Stimulated activated CD8-positive, alpha-beta memory T cell treated with anti-CD3 and anti-CD28 coated beads, Interleukin-15, amount 100 ng/mL, for 24 hours (primary cell): ENCODE results near the gene CDH4.

ENCODE experiments used
- DNase-seq: peaks from one replicate; pipeline ENCODE4 v3.0.0-alpha.2; 2020; ENCODE audit warnings: low read depth

CDH4 gene

DNA sequence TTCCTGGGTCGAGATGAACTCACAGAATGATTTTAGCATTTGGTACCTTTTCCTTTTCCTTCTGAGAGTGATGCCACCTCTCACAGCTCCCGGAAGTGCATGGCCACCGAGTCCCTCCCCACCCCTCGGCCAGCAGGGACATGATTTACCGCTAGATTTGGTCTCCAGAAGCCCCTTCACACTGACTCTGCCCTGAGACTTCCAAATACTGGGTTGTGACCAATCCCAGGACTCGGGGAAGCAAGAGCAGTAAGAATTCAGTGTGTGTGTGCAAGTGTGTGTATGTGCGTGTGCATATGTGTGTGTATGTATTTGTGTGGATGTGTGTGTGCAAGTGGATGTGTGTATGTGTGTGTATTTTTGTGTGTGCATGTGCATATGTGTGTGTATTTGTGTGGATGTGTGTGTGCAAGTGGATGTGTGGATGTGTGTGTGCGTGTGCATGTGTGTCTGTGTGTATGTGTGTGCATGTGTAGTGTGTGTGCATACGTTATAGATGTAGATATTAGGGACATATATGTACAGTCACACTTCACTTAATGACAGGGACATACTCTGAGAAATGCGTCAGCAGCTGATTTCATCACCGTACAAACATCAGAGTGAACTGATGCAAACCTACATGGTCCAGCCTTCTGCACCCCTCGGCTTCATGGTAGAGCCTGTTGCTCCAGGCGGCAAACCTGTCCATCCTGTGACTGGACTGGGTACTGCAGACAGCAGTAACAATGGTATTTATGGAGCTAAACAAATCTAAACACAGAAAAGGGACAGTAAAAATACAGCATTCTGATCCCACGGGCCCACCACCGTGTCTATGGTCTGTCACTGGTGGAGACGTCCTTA lies 439.2 kb downstream of the CDH4 start:
- DNase-seq = no peak

GRCh38 chr20:61691978-61692377 lies 439.9 kb downstream of the CDH4 start:
- no peak for DNase-seq

GRCh38 chr20:61692479-61692878 lies 440.4 kb downstream of the CDH4 start:
- no peak for DNase-seq

DNA sequence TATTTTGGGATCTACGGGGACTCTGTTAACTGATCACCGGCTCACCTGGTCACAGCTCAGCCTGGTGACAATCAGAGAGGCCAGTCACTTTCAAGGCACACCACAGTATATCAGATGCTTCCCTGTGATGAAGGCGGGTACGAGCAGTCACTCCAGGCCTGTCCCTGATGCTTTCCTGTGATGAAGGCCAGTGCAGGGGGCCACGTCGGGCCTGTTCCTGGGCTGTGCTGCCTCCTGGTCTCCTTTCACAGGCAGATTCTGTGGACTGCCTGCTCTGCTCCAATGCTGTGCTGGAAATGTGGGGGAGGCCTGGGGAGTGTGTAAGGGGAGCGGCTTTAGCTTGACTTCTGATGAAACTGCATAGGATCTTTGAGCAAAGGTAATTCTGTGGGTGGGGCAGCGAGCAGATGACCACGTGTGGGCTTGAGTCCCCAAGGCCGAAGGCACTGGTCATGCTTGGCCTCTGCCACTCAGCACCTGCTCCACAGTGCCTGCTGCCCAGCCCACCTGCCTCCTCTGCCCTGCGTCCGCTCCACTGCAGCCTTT lies 441.1 kb downstream of the CDH4 start:
- no peak for DNase-seq

- no peak for DNase-seq
Observed at GRCh38 chr20:61694682-61695081, 442.6 kb downstream of the CDH4 start.

GRCh38 chr20:61695741-61696140 lies 443.7 kb downstream of the CDH4 start:
- DNase-seq = no peak

DNA sequence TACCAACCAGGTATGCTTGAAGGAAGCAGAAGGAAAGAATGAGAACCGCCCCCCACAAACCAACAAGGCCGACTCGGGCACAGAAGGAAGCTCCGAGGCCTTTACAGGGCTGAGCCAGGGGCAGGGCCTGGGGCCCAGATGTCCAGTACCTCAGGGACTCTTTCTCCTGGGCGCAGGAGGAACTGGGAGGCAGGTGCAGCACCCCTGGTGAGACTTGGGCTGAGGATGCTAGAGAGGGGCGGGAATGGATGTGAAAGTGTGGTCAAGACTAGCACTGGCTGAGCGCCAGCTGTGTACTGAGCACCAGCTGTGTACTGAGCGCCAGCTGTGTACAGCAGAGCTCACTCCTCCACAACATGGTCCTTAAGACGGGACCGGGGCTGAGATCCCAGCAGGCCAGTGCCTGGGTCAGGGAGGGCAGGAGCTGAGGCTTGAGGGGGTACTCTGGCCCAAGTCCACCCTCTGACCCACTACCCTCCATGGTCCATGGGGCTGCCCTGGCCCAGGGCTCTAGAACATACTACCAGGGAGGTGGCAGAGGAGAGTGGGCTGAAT lies 444.2 kb downstream of the CDH4 start:
- no peak for DNase-seq

DNA sequence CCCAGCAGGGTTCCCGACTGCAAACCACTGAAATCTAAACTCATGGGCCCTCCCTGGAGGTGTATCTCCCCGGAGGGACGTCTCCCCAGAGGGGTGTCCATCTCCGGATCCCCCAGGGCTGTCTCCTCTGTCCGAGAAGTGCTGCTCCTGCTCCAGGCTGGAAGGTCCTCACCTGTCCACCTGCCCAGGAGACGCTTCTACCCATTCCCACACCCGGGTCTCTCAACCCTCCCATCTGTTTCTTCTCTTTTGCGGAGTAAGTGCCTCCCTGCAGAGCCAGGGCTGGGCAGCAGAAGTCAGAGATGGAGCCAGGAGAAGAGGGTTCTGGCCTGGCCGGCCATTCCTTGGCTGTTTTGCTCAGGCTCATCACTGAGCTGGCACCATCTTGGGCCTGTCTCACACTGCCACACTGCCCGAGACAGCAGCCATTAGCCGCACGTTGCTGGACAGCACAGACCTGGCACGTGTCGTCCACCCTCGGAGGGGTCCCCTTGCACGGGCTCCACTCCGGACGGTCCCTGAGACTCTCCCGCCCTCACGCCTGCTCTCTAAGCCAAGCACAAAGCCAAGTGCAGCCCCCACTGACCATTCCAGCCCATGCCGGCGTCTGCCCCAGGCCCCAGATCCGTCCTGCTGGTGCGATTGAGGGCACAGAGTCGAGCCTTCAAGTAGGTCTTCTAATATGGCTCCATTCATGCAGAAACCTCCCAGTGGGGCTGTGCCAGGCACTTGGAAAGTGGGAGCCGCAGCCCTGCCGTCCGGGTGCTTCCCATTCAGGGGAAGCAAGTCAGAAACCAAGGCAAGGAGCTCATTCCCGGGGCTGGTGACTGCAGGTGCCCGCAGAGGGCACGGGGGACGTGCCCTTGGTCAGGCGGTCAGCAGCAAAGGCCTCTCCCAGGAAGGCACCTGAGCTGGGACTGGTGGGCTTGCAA lies 445.9 kb downstream of the CDH4 start:
- no peak for DNase-seq

- DNase-seq = no peak
Observed at GRCh38 chr20:61698598-61699494, 446.8 kb downstream of the CDH4 start.

DNA sequence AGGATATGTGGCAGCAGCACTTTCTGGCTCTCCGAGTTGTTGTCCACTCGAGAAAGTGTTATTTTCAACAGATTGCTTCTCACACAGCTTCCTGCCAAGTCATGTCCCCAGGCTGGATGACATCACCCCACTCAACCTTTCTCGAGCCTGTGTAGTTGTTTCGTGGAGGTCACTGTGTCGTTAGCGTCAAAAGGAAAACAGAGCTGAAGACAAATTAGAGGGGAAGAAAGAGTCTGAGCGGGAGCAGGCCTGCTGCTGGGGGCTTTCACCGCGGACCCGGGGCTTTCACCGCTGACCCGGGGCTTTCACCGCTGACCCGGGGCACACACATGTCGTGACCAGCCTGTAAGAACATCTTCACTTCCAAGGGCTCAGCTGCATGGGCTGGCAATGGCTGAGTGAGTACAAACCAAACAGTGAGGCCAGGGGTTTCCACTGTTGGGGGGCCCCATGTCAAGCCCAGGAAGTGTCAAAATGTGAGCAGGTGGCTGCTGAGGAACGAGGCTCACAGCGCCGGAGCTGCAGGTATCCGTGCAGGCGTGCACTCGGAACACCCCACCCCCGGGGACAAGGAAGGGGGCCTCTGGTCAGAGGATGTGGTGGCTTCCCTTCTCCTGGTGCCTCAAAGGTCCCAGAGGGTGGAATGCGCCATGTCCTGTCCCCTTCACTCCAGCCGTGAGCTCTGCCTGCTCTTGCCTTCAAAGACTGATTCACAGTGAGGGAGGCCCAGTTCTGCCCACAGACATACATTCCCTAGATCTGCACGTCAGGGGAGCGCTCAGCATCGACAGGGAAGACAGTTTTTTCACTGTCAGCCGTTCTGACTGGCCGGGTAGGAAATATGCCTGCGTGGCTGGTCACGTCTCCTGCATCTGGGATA lies 447.7 kb downstream of the CDH4 start:
- DNase-seq = no peak

- no peak for DNase-seq
Observed at GRCh38 chr20:61700595-61701140, 448.6 kb downstream of the CDH4 start.

DNA sequence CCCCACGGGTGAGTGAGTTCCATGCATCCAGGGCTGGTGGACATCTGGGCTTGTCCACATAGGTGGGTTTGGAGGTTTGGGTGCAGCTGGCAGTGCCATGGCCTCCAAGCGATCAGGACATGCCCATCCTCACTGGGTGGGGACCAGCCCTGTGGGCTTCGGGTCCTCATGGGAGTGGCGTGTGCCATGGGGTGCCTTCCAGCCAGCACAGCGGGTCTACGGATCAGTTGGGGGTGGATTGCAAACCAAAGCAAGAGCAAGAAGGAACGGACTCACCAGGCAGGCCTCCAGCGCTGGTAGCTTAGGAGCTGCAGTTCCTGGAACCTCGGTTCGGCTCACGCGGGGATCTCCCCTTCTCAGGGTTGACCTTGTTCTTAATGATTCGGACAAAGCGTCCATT lies 449.3 kb downstream of the CDH4 start:
- no peak for DNase-seq

DNA sequence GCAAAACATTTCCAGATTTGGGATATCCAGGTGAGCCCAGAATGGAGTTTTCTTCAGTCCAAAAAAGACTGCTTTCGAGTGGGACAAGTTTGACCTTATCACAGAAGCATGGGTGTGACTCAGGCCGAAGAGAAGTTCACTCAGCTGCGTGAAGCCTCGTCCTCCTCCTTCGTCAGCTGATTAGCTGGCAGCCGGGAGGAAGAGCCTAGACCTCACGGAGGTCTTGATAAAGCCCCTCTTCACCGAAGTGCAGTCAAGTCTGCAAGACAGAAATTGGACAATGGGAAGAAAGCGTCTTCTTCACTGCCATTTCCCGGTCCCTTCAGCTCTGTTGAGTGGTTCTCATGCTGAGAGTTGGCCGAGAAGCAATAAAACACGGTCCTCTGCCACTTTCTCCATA lies 449.7 kb downstream of the CDH4 start:
- no peak for DNase-seq

- DNase-seq = no peak
Observed at GRCh38 chr20:61702246-61702645, 450.2 kb downstream of the CDH4 start.

DNA sequence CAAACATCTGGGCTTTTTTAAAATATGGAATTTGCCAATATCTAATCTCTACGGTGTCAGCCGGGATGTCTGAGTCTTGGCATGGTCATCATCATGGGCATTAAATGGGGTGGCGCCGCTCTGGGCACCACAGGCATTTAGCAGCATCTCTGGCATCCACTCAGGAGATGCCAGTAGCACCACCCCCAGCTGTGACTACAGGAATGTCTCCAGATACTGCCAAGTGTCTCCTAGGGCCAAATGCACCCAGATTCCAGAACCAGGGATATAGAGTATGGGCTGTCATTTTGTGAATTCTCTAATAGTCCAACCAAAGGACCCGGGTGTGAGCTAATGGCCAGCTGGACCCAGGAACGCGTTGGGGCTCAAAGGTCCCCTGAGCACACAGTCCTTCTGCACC lies 452.6 kb downstream of the CDH4 start:
- no peak for DNase-seq

- DNase-seq = no peak
Observed at GRCh38 chr20:61705386-61706258, 453.6 kb downstream of the CDH4 start.

DNA sequence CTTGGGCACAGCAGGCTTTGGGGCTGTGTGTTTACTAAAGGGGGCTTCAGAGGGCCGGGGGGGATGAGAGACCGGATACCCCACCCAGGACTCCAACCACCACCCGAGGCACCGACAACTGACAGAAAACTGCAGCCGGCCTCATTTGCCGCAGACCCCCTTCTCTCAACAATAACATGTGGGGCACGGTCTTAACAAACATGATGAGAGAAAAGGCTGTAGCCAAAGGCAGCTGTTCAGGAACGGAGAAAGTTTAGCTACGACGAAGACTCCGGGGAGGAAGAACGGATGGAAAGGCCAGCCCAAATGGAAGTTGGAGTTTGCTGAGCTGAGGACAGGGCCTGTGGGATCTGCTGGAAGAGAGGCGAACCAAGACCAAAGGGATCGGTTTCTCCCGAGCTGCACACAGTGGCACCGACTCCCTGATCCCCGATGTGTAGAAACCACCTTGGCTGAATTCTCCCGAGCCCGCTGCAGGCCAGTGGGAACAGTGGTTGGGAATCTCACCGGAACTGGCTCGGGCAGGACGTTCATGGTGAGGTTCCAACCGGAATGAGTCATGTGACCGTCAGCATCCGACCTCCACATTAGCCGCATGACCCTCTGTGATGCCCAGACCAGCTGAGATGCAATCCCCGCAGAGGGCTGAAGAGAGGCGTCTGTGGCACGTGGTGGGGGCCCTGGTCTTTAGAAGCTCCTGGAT lies 454.3 kb downstream of the CDH4 start:
- DNase-seq = no peak

GRCh38 chr20:61708891-61709290 lies 456.8 kb downstream of the CDH4 start:
- DNase-seq = no peak
